GM21390 (cell line): ENCODE results near the gene AKT1S1.
A peak's percentile ranks its signal among the peaks of the same experiment; 100 is the strongest.

Source experiments
- ATAC-seq: cut with Tn5 transposase; IDR thresholded peaks from one replicate; pipeline ENCODE4 v1.9.1; 2021; ENCODE audit not compliant: unreplicated experiment

Gene AKT1S1

GRCh38 chr19:49855676-49856573, 21.2 kb downstream of the AKT1S1 start:
- no peak for ATAC-seq

DNA sequence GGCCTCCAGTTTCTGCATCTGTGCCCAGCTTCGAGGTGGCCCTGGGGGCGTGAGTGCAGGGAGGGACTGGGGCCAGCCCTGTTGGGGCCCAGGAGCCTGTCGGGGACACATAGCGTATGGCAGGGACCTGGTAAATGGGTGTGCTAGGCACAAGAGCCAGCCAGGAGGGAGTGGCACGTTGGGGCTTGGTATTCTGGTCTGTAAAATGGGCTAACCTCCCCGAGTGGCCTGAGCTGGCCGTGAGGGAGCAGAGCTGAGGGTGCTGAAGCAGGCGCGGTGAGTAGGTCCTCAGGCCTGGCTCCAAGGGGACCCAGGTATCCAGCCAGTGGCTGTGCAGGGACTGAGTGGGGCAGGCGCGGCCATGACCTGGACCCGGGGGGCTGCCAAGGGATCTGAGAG, 21.9 kb downstream of the AKT1S1 start:
- ATAC-seq = no peak

- no peak for ATAC-seq
Observed at GRCh38 chr19:49854378-49855263, 22.5 kb downstream of the AKT1S1 start.

GRCh38 chr19:49853852-49854377, 23.2 kb downstream of the AKT1S1 start:
- no peak for ATAC-seq

DNA sequence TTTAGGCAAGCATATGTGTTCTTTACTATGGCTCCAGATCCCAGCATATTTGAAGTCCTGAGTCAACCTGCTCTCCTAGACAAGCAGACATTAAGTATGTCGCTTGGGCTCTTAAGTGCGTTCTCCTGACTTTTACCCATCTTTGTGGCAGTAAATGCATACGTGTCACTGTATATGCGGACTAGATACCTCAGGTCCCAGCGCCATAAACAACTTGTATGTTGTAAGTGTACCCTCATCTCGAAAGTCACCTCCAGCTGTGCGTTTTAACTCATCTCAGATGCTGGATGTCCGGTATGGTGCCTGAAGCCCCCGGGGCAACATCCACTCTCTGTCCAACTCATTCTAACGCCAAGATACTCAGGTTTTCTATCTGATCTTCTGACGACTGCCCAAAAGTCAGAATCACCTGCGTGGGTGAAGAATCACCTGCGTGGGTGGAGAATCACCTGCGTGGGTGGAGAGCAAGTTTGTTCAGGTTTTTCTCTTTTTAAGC, 24.5 kb downstream of the AKT1S1 start:
- ATAC-seq = no peak

DNA sequence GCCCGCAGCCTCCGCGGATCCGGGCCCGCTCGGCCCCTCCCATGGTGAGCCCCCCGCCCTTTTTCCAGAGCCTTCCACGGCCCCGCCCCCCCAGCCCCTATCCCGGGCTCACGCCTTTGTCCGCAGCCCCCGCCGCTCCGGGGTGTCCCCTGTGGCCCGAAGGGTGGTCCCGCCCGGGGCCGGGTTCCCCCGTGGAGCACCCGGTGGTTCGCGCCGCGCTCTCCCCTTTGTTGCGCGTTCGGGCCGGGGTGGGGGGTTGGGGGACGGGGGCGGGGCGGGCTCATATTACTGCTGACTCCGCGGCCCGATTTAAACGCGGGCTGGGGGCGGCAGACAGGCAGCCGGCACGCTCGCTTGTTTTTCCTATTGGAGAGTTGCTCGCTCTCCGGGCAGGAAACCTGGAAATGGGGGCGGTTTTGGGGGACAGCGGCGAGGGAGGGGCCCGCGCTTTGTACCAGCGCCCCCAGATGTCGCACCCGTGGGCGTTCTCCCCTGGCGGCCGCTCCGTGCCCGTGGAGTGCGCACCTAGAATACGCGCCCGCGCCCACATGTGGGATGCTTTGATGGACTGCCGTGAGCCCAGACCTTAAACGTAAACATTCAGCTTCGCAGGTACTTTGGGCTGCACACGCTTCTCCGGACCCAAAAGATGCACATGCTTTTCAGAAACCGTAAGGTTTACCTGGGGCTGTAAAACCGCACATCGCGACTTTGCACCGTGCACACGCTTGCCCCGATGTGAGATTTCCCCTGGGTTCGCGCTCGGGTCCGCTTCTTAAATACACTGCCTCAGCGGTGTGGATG, 25.5 kb downstream of the AKT1S1 start:
- no peak for ATAC-seq

DNA sequence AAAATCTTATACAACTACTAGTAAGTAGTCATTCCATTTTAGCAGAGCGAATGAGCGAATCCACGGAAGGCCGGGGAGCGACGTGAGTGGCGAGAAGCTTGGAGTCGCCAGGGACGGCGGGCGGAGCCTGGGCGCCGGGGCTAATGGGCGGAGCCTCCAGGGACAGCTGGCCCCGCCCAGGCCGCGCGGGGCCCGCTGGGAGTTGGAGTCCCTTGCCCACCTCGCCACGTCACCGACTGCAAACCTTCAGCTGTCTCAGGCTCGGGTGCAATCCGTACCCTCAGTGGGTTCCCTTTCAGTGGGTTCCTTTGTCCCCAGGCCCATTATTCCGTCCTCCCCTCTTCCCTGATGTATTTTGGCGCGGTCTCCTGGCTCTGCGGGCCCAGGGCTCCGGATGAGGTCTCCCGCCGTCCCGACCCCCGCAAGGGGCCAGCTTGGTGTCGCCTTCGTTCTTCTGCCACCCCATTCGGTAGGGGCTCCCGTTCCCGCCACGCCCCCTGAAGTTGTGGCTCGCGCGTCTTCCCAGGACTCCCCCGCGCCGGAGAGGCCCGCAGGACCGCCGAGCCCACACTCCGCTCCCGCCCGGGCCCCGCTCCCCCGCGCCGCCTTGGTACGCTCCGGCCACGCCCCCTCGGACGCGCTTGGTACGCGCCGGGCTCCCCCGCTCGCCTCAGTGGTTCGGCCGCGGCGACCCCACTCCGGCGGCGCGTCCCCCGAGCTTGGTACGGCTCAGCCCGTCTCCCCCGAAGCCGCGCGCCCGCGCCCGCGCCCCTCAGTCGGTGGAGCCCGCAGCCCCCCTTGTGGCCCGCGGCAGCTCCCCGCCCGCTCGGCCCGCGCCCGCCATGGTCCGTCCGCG, 26.4 kb downstream of the AKT1S1 start, which contains the start of gene PTOV1:
Gene PTOV1 (plus strand): TSS at position 673 of the 856 bp plus-strand sequence.
- peak; percentile 57 for ATAC-seq

DNA sequence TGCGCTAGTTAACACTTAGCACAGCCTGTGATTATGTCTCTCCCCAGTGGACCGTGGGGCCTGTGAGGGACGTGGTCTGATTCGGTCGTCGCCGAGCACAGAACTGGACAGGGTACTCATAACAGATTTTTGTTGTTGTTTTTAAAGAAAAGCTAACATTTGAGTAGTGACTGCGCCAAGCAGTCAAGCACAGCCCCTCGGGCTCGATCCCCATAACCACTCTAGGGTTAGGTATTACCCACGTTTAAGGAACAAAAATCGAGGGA, 27.0 kb downstream of the AKT1S1 start:
- no peak for ATAC-seq

GRCh38 chr19:49849433-49850220, 27.5 kb downstream of the AKT1S1 start:
- ATAC-seq = no peak

- ATAC-seq = no peak
Observed at GRCh38 chr19:49848938-49849337, 28.2 kb downstream of the AKT1S1 start.

GRCh38 chr19:49847731-49848696, 29.1 kb downstream of the AKT1S1 start:
- ATAC-seq = no peak

GRCh38 chr19:49846408-49846807, 30.7 kb downstream of the AKT1S1 start:
- no peak for ATAC-seq

- ATAC-seq = no peak
Observed at GRCh38 chr19:49845414-49845813, 31.7 kb downstream of the AKT1S1 start.

GRCh38 chr19:49844138-49845095, 32.7 kb downstream of the AKT1S1 start:
- ATAC-seq = no peak

GRCh38 chr19:49843265-49843664, 33.9 kb downstream of the AKT1S1 start:
- no peak for ATAC-seq

DNA sequence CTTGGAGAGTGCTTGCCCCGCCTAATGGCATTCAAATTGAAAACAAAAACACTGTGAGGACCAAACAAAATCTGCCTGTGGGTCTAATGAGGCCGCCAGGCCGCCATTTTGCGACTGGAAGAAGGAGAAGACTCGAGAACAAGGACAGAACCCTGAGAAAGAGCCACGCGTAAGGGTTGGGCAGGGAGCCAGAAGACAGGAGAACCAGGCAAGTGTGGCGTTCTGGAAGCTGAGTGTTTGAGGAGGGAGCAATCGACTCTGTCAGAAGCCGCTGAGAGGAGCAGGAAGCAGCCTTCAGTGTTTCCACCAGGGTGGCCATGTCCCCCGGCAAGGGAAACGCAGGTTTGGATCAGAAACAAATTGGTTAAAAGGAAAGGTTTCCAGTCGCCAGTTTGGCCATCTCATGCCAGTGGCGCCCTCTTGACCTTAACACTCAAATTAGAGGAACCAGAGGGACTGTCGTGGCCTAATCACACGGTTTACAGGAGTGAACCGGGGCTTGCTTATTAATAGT, 36.4 kb downstream of the AKT1S1 start:
- ATAC-seq = no peak

DNA sequence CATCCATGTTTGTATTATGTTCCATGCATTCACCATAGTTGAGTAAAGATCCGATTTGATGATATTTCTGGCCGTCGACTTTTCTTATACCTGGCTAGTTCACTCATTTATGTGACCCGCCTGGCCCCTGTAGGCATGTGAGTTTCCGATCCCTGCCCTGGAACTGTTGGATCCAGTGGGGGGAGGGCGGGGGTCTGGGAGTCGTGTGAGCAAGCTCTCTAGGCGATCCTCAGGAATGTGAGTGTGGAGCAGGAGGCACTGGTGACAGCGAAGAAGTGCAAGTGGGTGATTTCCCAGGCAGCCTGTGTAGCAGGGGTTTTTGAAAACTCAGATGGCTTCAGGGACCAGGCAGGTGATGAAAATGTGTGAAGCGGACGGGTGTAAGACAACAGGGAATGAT, 36.8 kb downstream of the AKT1S1 start:
- no peak for ATAC-seq
